Measurements from ENCODE around the gene PPIG.

GRCh38 chr2:169572189-169572588 is 12.0 kb upstream of the PPIG start:
- no peak for TF ChIP-seq CTCF (IDR thresholded peaks at IDR 0.05)
- no peak for TF ChIP-seq EZH2 (IDR thresholded peaks at IDR 0.05; ENCODE audit: borderline replicate concordance, insufficient read depth, low read depth, low read length, poor library complexity, severe bottlenecking)

Measured in B cell (primary cell).